Epithelial cell of esophagus (primary cell): ENCODE measurements around the gene TMEM19.

Experiments used
- DNase-seq: peaks from one replicate; pipeline ENCODE4 v3.0.0; 2010; ENCODE audit warnings: low read depth
- H3K4me3 ChIP-seq: 2 replicates; pipeline ENCODE4 v1.5.1; 2011; ENCODE audit warnings: mild to moderate bottlenecking, low read length, control low read depth
- TF ChIP-seq, protein P1 (sequence below): IDR thresholded peaks from 2 replicates; pipeline ENCODE4 v1.5.1; 2011; ENCODE audit warnings: low read depth, mild to moderate bottlenecking, low read length, control low read depth, inconsistent platforms; ENCODE audit not compliant: insufficient read depth; ENCODE audit errors: missing control alignments

The TMEM19 gene

DNA sequence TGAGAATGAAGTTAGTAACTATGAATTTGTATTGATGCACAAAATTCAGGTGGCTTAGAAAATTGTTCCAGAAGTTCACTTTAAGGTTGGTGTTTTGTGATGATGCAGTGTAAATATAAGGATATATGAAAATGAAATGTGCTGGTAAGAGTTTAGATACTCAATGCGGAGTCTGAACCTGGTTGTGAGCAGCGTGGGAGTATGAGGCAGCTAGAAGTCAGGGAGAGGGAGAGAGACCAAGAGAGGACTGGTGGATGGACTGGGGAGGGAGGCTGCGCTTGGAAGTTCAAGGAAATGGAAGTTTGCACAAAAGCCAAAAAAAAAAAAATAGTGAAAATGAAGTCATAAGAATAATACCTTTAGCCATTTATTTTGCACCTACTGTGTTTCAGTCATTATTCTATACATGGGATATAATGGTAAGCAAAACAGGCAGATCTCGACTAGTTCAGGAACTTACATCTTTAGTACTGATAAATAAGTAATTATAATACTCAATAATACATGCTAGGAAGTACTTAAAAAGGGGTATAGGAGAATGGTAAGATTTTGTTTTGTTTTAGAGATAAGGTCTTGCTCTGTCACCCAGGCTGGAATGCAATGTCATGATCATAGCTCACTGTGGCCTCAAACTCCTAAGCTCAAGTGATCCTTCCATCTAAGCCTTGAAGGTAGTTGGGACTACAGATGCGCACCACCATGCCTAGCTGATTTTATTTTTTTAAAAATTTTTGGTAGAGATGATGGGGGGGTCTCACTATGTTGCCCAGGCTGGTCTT, 58.8 kb downstream of the TMEM19 start:
- H3K4me3 ChIP-seq: no peak overlapping the region
- TF ChIP-seq, protein P1, sequence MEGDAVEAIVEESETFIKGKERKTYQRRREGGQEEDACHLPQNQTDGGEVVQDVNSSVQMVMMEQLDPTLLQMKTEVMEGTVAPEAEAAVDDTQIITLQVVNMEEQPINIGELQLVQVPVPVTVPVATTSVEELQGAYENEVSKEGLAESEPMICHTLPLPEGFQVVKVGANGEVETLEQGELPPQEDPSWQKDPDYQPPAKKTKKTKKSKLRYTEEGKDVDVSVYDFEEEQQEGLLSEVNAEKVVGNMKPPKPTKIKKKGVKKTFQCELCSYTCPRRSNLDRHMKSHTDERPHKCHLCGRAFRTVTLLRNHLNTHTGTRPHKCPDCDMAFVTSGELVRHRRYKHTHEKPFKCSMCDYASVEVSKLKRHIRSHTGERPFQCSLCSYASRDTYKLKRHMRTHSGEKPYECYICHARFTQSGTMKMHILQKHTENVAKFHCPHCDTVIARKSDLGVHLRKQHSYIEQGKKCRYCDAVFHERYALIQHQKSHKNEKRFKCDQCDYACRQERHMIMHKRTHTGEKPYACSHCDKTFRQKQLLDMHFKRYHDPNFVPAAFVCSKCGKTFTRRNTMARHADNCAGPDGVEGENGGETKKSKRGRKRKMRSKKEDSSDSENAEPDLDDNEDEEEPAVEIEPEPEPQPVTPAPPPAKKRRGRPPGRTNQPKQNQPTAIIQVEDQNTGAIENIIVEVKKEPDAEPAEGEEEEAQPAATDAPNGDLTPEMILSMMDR: no peak
- DNase-seq: no peak

DNA sequence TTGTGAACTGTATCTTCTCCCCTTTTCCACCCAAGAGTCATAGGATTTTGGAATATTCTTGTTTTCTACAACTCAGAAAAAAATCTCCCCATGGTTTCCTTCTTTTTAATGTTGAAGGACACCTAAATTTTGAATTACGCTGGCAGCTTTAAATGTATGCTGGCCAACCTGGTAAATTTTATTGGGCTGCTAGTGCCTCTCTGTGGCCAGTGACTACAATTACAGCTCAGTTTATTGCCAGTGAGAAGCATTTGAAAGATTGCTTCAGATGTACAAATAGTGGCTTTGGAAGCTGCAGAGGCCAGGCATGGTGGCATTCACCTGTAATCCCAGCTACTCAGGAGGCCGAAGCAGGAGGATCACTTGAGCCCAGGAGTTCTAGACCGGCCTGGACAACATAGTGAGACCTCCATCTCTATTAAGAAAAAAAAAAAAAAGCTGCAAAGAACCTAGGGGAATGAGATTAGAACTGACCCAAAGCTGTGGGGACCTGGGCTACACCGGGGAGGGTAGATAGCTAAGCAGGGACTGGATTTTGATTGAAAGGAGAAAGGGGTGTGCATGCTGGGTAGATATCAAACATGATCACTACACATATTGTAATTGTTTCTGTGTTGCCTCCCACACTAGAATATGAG, 61.2 kb downstream of the TMEM19 start:
- TF ChIP-seq, protein P1: peak; percentile 79
- DNase-seq: peak; percentile 80
- no peak overlapping the region for H3K4me3 ChIP-seq

DNA sequence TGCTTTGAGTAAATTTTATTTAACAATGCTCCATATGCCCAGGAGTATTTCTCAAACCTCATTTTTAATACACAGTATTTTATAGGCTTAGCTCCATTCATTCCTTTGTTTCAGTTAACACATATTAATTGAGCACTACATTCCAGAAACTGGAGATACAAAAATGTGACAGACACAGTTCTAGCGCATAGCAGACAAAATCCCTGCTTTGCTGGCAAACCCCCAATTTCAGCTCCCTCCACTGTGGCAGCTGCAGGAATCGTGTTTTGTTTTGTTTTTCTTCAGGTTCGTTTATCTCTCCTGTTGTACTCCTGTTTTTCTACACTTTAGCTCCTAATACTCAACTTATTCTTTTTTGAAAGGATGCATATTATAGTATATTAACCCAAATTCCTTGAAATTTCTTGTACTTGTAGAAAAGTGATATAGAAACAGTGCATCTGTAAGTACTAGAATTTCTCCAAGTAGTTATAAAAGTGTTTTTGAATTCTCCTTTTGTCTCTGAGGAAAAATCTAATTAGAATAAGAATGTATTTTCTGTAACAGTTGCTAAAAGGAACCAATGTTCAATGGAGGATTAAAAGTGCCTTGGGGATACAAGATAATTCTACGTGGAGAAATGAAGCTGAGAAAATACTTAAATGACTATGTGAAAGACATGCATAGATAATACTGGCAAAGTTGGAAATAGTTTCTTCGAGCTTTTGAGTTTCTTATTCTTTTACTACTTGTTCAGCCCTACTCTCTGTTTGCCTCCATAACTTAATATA, 62.4 kb downstream of the TMEM19 start:
- DNase-seq: no peak
- H3K4me3 ChIP-seq: no peak overlapping the region
- TF ChIP-seq, protein P1: no peak

DNA sequence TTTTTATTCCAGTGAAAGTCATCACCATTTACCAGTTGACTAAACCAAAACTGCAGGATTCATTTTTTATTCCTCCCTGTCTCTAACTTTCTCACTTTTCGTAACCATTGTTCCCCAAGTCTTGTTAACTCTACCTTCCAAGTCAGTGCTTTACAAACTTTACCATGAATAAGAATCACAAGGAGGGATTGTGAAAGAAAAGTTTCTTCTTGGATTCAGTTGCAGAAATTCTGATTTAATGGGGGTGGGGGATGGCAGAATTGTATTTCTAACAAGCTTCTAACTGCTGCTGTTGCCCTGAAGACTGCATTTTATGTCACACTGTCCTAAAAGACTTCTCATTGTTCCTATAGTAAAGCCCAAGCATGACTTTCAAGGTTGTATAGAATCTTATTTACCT, 63.8 kb downstream of the TMEM19 start:
- TF ChIP-seq, protein P1: no peak
- DNase-seq: no peak
- no peak overlapping the region for H3K4me3 ChIP-seq

DNA sequence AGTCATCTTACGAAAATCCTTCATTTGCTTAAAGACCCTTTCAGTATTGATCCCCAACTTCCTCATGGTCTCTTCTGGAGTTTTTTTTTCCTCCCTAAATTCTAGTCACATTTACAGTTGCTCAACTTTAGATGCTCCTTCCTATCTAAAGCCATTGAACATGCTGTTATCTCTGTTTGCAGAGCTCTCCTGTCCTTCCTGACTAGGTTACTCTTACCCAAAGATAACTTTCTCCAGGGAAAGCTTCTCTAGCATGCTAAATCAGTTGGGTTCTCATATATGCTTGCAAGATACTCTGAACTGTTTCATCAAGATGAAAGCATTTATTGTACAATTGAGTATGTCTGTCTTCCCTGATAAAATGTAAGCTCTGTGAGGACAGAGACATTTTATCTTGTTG, 67.0 kb downstream of the TMEM19 start:
- no peak for DNase-seq
- no peak overlapping the region for H3K4me3 ChIP-seq

More for the DNA sequence above, 67.0 kb downstream of the TMEM19 start:
- TF ChIP-seq, protein P1: no peak
